ENCODE results near the gene PPL. TPM values are rescaled to one million over a fixed set of nuclear protein-coding genes. Genes with fewer than 3 reads are reported as not detected.

The PPL gene, protein sequence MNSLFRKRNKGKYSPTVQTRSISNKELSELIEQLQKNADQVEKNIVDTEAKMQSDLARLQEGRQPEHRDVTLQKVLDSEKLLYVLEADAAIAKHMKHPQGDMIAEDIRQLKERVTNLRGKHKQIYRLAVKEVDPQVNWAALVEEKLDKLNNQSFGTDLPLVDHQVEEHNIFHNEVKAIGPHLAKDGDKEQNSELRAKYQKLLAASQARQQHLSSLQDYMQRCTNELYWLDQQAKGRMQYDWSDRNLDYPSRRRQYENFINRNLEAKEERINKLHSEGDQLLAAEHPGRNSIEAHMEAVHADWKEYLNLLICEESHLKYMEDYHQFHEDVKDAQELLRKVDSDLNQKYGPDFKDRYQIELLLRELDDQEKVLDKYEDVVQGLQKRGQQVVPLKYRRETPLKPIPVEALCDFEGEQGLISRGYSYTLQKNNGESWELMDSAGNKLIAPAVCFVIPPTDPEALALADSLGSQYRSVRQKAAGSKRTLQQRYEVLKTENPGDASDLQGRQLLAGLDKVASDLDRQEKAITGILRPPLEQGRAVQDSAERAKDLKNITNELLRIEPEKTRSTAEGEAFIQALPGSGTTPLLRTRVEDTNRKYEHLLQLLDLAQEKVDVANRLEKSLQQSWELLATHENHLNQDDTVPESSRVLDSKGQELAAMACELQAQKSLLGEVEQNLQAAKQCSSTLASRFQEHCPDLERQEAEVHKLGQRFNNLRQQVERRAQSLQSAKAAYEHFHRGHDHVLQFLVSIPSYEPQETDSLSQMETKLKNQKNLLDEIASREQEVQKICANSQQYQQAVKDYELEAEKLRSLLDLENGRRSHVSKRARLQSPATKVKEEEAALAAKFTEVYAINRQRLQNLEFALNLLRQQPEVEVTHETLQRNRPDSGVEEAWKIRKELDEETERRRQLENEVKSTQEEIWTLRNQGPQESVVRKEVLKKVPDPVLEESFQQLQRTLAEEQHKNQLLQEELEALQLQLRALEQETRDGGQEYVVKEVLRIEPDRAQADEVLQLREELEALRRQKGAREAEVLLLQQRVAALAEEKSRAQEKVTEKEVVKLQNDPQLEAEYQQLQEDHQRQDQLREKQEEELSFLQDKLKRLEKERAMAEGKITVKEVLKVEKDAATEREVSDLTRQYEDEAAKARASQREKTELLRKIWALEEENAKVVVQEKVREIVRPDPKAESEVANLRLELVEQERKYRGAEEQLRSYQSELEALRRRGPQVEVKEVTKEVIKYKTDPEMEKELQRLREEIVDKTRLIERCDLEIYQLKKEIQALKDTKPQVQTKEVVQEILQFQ (N-terminal part only)
- 142 and 428 TPM in 2 replicates for total RNA-seq (ENCODE audit: low replicate concordance)
- long read RNA-seq, full-length matches to known transcripts, result 1 of 155 reads
- long read RNA-seq, partial matches to known transcripts, result 15 of 155 reads
- long read RNA-seq, other reads (novel, unspliced or antisense), result 139 of 155 reads

DNA sequence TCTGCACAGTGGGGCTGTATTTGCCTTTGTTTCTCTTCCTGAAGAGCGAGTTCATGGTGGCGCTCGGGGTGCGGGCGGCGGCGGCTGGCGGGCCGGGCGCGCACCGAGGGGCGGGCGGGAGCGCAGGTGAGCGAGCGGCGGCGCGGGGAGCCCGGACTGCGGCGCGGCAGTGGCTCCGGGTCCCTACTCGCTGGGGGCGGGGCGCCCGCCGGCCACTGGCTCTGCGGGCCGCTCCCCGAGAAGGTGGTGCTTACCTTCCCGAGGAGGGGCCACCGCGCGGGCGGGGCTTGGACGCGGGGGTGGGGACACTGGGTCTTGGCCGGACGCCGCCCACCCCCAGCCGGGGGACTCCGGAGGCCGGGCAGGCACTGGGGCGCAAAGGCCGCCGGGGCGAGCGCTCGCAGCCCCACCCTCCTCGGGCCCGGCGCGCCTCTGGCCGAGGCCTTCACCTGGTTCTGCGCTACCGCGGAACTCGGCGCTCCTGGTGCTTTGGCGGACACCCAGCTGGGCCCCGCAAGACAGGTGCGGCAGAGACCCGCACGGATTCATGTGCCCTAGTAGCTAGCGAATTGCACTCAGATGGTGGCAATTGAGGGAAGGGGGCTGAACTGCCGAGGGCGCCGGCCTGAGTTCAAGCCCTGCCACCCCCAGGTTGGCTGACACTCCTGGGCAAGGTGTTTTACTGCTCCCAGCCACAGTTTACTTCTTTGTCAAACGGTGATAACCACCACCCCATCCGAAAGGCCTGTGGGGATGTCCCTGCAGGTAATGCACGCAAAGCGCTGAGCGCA lies at the start of gene PPL:
TSS of gene PPL (minus strand) at position 158 of the 791 bp plus-strand sequence. CDS start at position 55, 103 bp downstream.
- peaks cover 10% of the 10 kb centered on the region for H3K4me1 Mint-ChIP-seq (ENCODE audit: unreplicated experiment)
- peak within 1 kb of the TSS; percentile 83 for H3K27ac Mint-ChIP-seq
- no peaks in the 10 kb centered on the region for H3K9me3 Mint-ChIP-seq
- TF ChIP-seq, protein P1, sequence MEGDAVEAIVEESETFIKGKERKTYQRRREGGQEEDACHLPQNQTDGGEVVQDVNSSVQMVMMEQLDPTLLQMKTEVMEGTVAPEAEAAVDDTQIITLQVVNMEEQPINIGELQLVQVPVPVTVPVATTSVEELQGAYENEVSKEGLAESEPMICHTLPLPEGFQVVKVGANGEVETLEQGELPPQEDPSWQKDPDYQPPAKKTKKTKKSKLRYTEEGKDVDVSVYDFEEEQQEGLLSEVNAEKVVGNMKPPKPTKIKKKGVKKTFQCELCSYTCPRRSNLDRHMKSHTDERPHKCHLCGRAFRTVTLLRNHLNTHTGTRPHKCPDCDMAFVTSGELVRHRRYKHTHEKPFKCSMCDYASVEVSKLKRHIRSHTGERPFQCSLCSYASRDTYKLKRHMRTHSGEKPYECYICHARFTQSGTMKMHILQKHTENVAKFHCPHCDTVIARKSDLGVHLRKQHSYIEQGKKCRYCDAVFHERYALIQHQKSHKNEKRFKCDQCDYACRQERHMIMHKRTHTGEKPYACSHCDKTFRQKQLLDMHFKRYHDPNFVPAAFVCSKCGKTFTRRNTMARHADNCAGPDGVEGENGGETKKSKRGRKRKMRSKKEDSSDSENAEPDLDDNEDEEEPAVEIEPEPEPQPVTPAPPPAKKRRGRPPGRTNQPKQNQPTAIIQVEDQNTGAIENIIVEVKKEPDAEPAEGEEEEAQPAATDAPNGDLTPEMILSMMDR (conservative IDR thresholded peaks at IDR 0.05), result no peak
- peak; percentile 88 for DNase-seq (ENCODE audit: extremely low spot score, unreplicated experiment)
- H3K36me3 Mint-ChIP-seq, result peaks cover 3% of the 10 kb centered on the region
- peaks cover 43% of the 10 kb centered on the region for H3K27me3 Mint-ChIP-seq
- peak within 1 kb of the TSS; percentile 92 for H3K4me3 Mint-ChIP-seq

DNA sequence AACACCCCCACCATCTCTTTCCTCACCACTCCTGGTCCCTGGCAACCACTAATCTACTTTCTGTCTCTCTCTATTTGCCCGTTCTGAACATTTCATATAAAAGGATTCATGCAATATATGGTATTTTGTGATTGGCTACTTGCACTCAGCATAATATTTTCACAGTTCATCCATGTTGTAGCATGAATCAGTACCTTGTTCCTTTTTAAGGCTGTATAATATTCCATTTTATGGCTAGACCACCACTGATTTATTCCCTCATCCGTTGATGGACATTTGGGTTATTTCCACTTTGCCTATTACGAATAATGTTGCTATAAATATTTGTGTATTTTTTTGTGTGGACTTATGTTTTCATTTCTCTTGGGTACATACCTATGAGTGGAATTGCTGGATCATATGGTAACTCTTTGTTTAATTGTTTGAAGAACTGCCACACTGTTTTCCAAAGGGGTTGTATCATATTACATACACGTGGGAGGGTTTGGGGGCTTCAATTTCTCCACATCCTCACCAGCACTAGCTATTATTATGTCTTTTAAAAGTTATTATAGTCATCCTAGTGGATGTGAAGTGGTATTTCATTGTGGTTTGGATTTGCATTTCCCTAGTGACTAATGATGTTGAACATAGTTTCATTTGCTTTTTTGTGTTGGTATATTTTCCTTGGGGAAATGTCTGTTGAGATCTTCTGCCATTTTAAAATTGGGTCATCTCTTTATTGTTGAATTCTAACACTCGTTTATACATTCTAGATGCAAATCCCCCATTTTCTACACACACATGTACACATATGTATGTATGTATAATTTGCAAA lies 47.4 kb upstream of the PPL start:
- Mint-ChIP-seq H3K27me3 (peaks cover 53% of the 10 kb centered on the region), H3K4me1 (ENCODE audit: unreplicated experiment) (no peaks in the 10 kb centered on the region)
- TF ChIP-seq, protein P1 (conservative IDR thresholded peaks at IDR 0.05), result peak; percentile 43

DNA sequence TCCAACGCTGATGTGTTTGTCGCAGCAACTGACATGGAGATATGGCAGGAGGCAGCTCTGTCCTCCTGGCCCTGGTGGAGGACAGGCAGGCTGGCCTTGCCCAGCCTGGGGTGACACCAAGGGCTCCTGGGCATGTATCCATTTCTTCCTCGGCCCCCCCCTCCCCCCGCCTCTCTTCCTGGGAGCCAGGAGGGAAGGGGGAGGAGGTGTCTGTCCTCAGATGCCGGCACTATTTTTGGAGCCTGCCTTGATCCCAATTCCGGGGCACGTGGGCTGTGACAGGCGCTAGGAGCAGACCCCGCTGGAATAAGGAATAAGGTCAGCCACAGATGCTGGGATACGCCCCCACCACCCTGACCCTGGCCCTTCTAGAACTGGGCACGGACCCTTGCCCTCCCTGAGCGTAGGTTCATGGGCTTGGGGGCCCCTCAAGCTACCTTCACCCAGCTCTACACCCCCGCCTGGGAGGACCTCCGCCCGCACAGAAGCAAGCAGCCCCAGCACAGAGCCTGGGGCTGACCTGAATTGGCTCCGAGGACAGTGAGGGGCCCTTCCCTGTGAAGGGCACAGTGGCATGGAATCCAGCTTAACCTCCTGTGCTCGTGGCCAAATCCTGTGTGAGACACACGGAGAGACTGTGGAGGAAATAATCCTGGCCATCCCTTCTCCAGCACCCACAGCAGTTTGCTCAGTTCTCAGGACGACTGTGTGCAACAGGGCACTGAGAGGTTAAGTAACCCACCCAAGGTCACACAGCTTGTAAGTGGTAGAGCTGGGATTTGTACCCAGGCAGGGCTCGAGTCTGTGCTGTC lies 45.3 kb upstream of the PPL start:
- Mint-ChIP-seq H3K4me3 (no peak overlapping the region), H3K9me3 (no peaks in the 10 kb centered on the region), H3K27ac (no peak overlapping the region), H3K4me1 (ENCODE audit: unreplicated experiment) (no peaks in the 10 kb centered on the region), H3K27me3 (peaks cover 38% of the 10 kb centered on the region), H3K36me3 (no peaks in the 10 kb centered on the region)
- no peak for DNase-seq (ENCODE audit: extremely low spot score, unreplicated experiment)
- TF ChIP-seq, protein P1 (conservative IDR thresholded peaks at IDR 0.05), result no peak

More for the DNA sequence above, 47.4 kb upstream of the PPL start:
- Mint-ChIP-seq H3K4me3 (no peak overlapping the region), H3K9me3 (no peaks in the 10 kb centered on the region), H3K27ac (no peak overlapping the region), H3K36me3 (no peaks in the 10 kb centered on the region)
- no peak for DNase-seq (ENCODE audit: extremely low spot score, unreplicated experiment)

DNA sequence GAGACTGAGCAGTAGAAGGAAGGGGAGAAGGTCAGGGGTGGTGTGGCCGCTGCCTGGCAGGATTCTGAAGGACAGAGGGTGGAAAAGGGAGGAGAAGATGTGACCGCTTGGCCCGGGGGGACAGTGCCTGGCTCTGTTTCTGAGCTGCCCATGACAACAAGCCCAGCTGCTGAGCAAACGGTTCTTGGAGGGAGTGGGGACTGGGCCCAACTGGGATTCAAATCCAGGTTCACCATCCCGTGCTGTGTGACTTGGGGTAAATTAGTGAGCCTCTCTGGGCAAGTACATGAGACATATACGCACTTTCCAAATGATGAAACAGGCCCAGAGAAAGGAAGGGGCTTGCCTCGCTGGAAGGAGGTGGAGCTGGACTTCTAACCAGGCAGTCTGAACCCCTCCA lies 44.5 kb upstream of the PPL start:
- H3K36me3 Mint-ChIP-seq, result no peaks in the 10 kb centered on the region
- H3K4me3 Mint-ChIP-seq, result no peak overlapping the region
- TF ChIP-seq, protein P1 (conservative IDR thresholded peaks at IDR 0.05), result no peak
- H3K4me1 Mint-ChIP-seq (ENCODE audit: unreplicated experiment), result no peaks in the 10 kb centered on the region
- no peak overlapping the region for H3K27ac Mint-ChIP-seq
- H3K9me3 Mint-ChIP-seq, result no peaks in the 10 kb centered on the region
- no peak for DNase-seq (ENCODE audit: extremely low spot score, unreplicated experiment)
- H3K27me3 Mint-ChIP-seq, result peaks cover 30% of the 10 kb centered on the region
